Testis (tissue), 2 donors: ENCODE measurements around the gene KRTAP20-3.

Experiments used
- POLR2A ChIP-seq: fragments of 450-650 bp; IDR thresholded peaks from one replicate; pipeline ENCODE4 v1.6.1; 2017; ENCODE audit warnings: antibody characterized with exemption, mild to moderate bottlenecking, moderate library complexity
- TF ChIP-seq, protein P1 (sequence below), 3 experiments: fragments of 450-650 bp in 2 of 3; fragments of 200-600 bp in 1 of 3; sonication (generic) in 1 of 3; IDR thresholded peaks; one replicate each; pipeline ENCODE4 v1.5.1; 2016 to 2019; ENCODE audit warnings: antibody characterized with exemption in 3 of 3, mild to moderate bottlenecking in 2 of 3, moderate library complexity in 1 of 3

DNA sequence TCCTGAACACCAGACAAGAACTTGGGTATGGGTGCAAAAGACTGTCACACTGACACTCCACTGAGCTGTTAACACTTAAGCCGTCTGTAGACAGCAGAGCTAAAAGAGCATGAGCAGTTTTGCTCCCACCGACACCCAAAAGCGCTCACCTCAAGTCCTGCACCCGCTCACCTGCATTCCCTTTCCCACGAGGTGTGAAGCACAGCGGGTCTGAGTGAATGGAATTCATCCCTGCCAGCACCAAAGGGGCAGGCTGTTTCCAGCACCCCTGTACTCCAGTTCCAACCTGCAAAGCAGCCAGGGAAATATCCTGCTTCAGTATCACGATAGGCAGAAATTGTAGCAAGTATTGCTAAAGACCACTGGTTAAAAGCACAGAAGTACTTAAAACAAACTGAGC, 47.2 kb downstream of the KRTAP20-3 start:
- TF ChIP-seq, protein P1, sequence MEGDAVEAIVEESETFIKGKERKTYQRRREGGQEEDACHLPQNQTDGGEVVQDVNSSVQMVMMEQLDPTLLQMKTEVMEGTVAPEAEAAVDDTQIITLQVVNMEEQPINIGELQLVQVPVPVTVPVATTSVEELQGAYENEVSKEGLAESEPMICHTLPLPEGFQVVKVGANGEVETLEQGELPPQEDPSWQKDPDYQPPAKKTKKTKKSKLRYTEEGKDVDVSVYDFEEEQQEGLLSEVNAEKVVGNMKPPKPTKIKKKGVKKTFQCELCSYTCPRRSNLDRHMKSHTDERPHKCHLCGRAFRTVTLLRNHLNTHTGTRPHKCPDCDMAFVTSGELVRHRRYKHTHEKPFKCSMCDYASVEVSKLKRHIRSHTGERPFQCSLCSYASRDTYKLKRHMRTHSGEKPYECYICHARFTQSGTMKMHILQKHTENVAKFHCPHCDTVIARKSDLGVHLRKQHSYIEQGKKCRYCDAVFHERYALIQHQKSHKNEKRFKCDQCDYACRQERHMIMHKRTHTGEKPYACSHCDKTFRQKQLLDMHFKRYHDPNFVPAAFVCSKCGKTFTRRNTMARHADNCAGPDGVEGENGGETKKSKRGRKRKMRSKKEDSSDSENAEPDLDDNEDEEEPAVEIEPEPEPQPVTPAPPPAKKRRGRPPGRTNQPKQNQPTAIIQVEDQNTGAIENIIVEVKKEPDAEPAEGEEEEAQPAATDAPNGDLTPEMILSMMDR (IDR thresholded peaks at IDR 0.05): no peak
- TF ChIP-seq POLR2A: no peak
